ENCODE measurements around the gene PHKA1. TPM values are rescaled to one million over a fixed set of nuclear protein-coding genes. Genes with fewer than 3 reads are reported as not detected.

PHKA1 gene
- total RNA-seq, 1 experiment from 2014 or later: 10.5 TPM

DNA sequence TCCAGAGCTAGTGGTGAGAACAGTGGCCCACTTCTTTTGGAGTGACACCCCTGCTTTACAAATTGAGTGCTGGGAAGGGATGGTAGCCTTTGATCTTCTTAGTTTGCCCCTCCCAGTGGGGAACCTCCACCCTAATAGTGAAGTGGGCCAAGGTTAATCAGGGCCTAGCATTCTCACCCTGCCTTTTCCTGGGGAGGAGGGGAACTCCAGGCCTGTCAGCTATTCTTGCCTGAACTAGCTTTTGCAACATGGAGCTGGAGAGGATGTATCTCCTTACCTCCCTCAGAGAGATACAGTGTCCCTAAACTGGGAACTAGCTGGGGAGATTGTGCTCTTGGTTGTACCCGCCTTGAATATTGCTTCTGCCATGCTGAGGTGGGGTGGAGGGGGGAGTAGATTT lies 20.6 kb downstream of the PHKA1 start:
- POLR2A ChIA-PET (ENCODE audit: low non-redundant PET): no interaction called here

DNA sequence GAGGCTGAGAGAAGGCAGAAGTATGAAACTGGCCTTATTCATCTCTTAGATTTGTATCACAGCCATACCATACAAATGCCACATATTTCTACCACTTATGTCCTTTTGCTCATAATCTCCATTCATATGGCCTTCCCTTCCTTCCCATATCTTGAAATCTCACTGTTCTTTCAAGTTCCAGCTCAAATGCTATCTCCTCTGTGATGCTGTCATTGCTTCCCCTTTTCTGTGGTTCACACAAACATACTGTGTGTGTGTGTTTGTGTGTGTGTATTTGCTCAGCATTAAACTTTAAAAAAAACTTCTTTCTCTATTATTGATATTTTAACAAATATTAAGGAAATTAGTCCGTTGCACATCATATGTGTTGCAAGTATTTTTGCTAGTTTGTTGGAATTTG lies 26.7 kb downstream of the PHKA1 start:
- Histone ChIP-seq H3K36me3 (ENCODE audit: insufficient read depth, low read length, poor library complexity, severe bottlenecking) (no peaks in the 10 kb centered on the region), H3K27me3 (replicated peaks; ENCODE audit: insufficient read depth, low read depth, low read length, poor library complexity) (no peaks in the 10 kb centered on the region), H3K4me1 (ENCODE audit: insufficient read depth, low read length, poor library complexity, severe bottlenecking) (no peaks in the 10 kb centered on the region), H3K9me3 (ENCODE audit: low read depth, low read length, poor library complexity, severe bottlenecking) (no peaks in the 10 kb centered on the region), H3K27ac (ENCODE audit: low read depth, low read length, poor library complexity, severe bottlenecking) (no peak overlapping the region), H3K4me3 (ENCODE audit: low read depth, low read length, poor library complexity, severe bottlenecking) (no peak overlapping the region)
- CTCF ChIA-PET: no interaction called here
- no TSS peak for BruUV-seq (replicated peaks)
- POLR2A ChIA-PET (ENCODE audit: low non-redundant PET): no interaction called here
- intact Hi-C loops (cut with micrococcal nuclease; ENCODE audit: unreplicated experiment): no loop called here
- no peak for TF ChIP-seq CTCF (conservative IDR thresholded peaks at IDR 0.05; ENCODE audit: low read depth, low read length)
- TF ChIP-seq EZH2 (IDR thresholded peaks at IDR 0.05; ENCODE audit: borderline replicate concordance, low read depth, low read length, poor library complexity, severe bottlenecking): no peak
- no peak for DNase-seq (ENCODE audit: low spot score)

More for the DNA sequence above, 20.6 kb downstream of the PHKA1 start:
- H3K27me3 ChIP-seq (replicated peaks; ENCODE audit: insufficient read depth, low read depth, low read length, poor library complexity): no peaks in the 10 kb centered on the region
- CTCF ChIA-PET: no interaction called here
- BruUV-seq (replicated peaks): no TSS peak
- no peaks in the 10 kb centered on the region for H3K9me3 ChIP-seq (ENCODE audit: low read depth, low read length, poor library complexity, severe bottlenecking)
- intact Hi-C loops (cut with micrococcal nuclease; ENCODE audit: unreplicated experiment): no loop called here
- no peak for DNase-seq (ENCODE audit: low spot score)
- H3K27ac ChIP-seq (ENCODE audit: low read depth, low read length, poor library complexity, severe bottlenecking): no peak overlapping the region
- TF ChIP-seq CTCF (conservative IDR thresholded peaks at IDR 0.05; ENCODE audit: low read depth, low read length) (no peak), EZH2 (IDR thresholded peaks at IDR 0.05; ENCODE audit: borderline replicate concordance, low read depth, low read length, poor library complexity, severe bottlenecking) (no peak)
- H3K36me3 ChIP-seq (ENCODE audit: insufficient read depth, low read length, poor library complexity, severe bottlenecking): no peaks in the 10 kb centered on the region
- H3K4me1 ChIP-seq (ENCODE audit: insufficient read depth, low read length, poor library complexity, severe bottlenecking): no peaks in the 10 kb centered on the region
- H3K4me3 ChIP-seq (ENCODE audit: low read depth, low read length, poor library complexity, severe bottlenecking): no peak overlapping the region

GRCh38 chrX:72685810-72686456 lies 28.2 kb downstream of the PHKA1 start:
- no peak for DNase-seq (ENCODE audit: low spot score)
- no peaks in the 10 kb centered on the region for H3K27me3 ChIP-seq (replicated peaks; ENCODE audit: insufficient read depth, low read depth, low read length, poor library complexity)
- intact Hi-C loops (cut with micrococcal nuclease; ENCODE audit: unreplicated experiment): no loop called here
- no peaks in the 10 kb centered on the region for H3K9me3 ChIP-seq (ENCODE audit: low read depth, low read length, poor library complexity, severe bottlenecking)
- H3K4me1 ChIP-seq (ENCODE audit: insufficient read depth, low read length, poor library complexity, severe bottlenecking): no peaks in the 10 kb centered on the region
- CTCF ChIA-PET: no interaction called here
- TF ChIP-seq EZH2 (IDR thresholded peaks at IDR 0.05; ENCODE audit: borderline replicate concordance, low read depth, low read length, poor library complexity, severe bottlenecking): no peak
- TF ChIP-seq CTCF (conservative IDR thresholded peaks at IDR 0.05; ENCODE audit: low read depth, low read length): no peak
- H3K27ac ChIP-seq (ENCODE audit: low read depth, low read length, poor library complexity, severe bottlenecking): no peak overlapping the region
- no TSS peak for BruUV-seq (replicated peaks)
- POLR2A ChIA-PET (ENCODE audit: low non-redundant PET): no interaction called here
- H3K36me3 ChIP-seq (ENCODE audit: insufficient read depth, low read length, poor library complexity, severe bottlenecking): no peaks in the 10 kb centered on the region
- H3K4me3 ChIP-seq (ENCODE audit: low read depth, low read length, poor library complexity, severe bottlenecking): no peak overlapping the region

Measured in A673 (cell line).